K562 (cell line): ENCODE data around the gene CYP24A1. TPM values are rescaled to one million over a fixed set of nuclear protein-coding genes. Genes with fewer than 3 reads are reported as not detected.

Experiments
- ATAC-seq: fragments of 200-7000 bp; cut with Tn5 transposase; 3 replicates; pipeline ENCODE4 v1.9.1; 2020; ENCODE audit warnings: moderate library complexity
- BruUV-seq: library from RNA; stranded (reverse); fragments of 400-500 nt; replicated peaks from 2 replicates; lab custom pipeline; 2021; lab: Mats Ljungman, UMichigan
- CTCF ChIA-PET: fragments of 300-600 bp; formaldehyde crosslinking; extraction: SDS; loops from one replicate; lab custom pipeline; 2021; ENCODE audit warnings: low intra/inter-chr PET ratio; lab: Yijun Ruan, JAX
- POLR2A ChIA-PET: fragments of 300-600, 350-650 bp; sonication (Branson Sonifier 250); formaldehyde crosslinking; extraction: SDS; loops from one replicate; lab custom pipeline; 2021; ENCODE audit warnings: antibody characterized with exemption, inconsistent platforms; lab: Yijun Ruan, JAX
- DNase-seq, 4 experiments: peaks; one replicate each; pipeline versions ENCODE4 v3.0.0 to v3.0.0-alpha.2; 2011 to 2018; ENCODE audit warnings: low spot score in 3 of 4, mixed read lengths in 3 of 4; ENCODE audit errors: extremely low read depth in 1 of 4
- FAIRE-seq: peaks from 2 replicates; lab custom pipeline; 2011; peaks lifted over from hg19 to GRCh38; lab: Jason Lieb, UNC
- H2AFZ ChIP-seq: 2 replicates; pipeline ENCODE4 v1.6.0; 2011; ENCODE audit warnings: low read depth, low read length, control low read depth, inconsistent platforms
- H3K27ac ChIP-seq: fragments of 200-600 bp; 3 replicates; pipeline ENCODE4 v1.8.0; 2011; ENCODE audit warnings: low read depth, mild to moderate bottlenecking, control low read depth, inconsistent platforms, low read length, moderate library complexity, mixed read lengths; ENCODE audit errors: extremely low read depth
- H3K27me3 ChIP-seq, 2 experiments: fragments of 300-600 bp in 1 of 2; 2 replicates in 1 of 2; 3 replicates in 1 of 2; pipeline versions ENCODE4 v1.6.0 to v1.8.0; 2011; ENCODE audit warnings: inconsistent platforms in 2 of 2, low read length in 2 of 2, mild to moderate bottlenecking in 1 of 2, mixed read lengths in 1 of 2, moderate library complexity in 1 of 2; ENCODE audit not compliant: control insufficient read depth in 2 of 2, insufficient read depth in 2 of 2
- H3K36me3 ChIP-seq: fragments of 300-600 bp; 3 replicates; pipeline ENCODE4 v1.8.0; 2011; ENCODE audit warnings: mild to moderate bottlenecking, low read length, inconsistent platforms; ENCODE audit not compliant: control insufficient read depth, insufficient read depth
- H3K4me1 ChIP-seq, 2 experiments: fragments of 200-600 bp in 1 of 2; replicated peaks in 1 of 2; 2 replicates in 1 of 2; 3 replicates in 1 of 2; pipeline versions ENCODE4 v1.5.1 to v1.8.0; 2011; ENCODE audit warnings: inconsistent platforms in 2 of 2, low read length in 2 of 2, mild to moderate bottlenecking in 1 of 2, mixed read lengths in 1 of 2, moderate library complexity in 1 of 2; ENCODE audit not compliant: control insufficient read depth in 2 of 2, insufficient read depth in 2 of 2
- H3K4me2 ChIP-seq: 2 replicates; pipeline ENCODE4 v1.6.1; 2011; ENCODE audit warnings: low read length, control low read depth, inconsistent platforms, mixed read lengths; ENCODE audit not compliant: insufficient read depth
- H3K4me3 ChIP-seq: fragments of 200-600 bp; sonication (generic), shearing (Covaris generic); 2 replicates; pipeline ENCODE4 v1.5.1; 2016; ENCODE audit warnings: control low read depth, inconsistent platforms
- H3K79me2 ChIP-seq: fragments of 200-600 bp; 3 replicates; pipeline ENCODE4 v1.8.0; 2011; ENCODE audit warnings: low read length, inconsistent platforms; ENCODE audit not compliant: control insufficient read depth, insufficient read depth
- H3K9ac ChIP-seq, 2 experiments: 2 replicates each; pipeline versions ENCODE4 v1.6.0 to v1.6.1; 2011; ENCODE audit warnings: low read depth in 2 of 2, low read length in 2 of 2, control low read depth in 1 of 2, inconsistent platforms in 1 of 2, mild to moderate bottlenecking in 1 of 2, mixed read lengths in 1 of 2; ENCODE audit not compliant: insufficient read depth in 1 of 2
- H3K9me1 ChIP-seq: one replicate; pipeline ENCODE4 v1.6.0; 2011; ENCODE audit warnings: inconsistent platforms, mild to moderate bottlenecking, low read length, moderate library complexity; ENCODE audit not compliant: control insufficient read depth, insufficient read depth
- H3K9me3 ChIP-seq: replicated peaks from 2 replicates; pipeline ENCODE4 v1.5.1; 2011; ENCODE audit warnings: low read depth, low read length, inconsistent platforms; ENCODE audit not compliant: control insufficient read depth, insufficient read depth
- H4K20me1 ChIP-seq: replicated peaks from 2 replicates; pipeline ENCODE4 v1.6.1; 2011; ENCODE audit warnings: low read length, inconsistent platforms, mixed read lengths; ENCODE audit not compliant: control insufficient read depth, insufficient read depth
- PHB ChIP-seq: fragments of 250-450 bp; sonication (Bioruptor Pico); IDR thresholded peaks from 2 replicates; pipeline ENCODE4 v1.5.0; 2021
- TEAD1 ChIP-seq, 2 experiments: fragments of 450-650 bp in 1 of 2; sonication (generic) in 1 of 2; formaldehyde crosslinking; IDR thresholded peaks; 2 replicates each; pipeline versions ENCODE4 v1.4.0 to v1.8.0; 2020 to 2022; ENCODE audit warnings: mild to moderate bottlenecking in 2 of 2, missing genetic modification reagents in 1 of 2
- ZBTB11 ChIP-seq, 3 experiments: fragments of 200-800 bp in 1 of 3; fragments of 250-450 bp in 1 of 3; fragments of 450-650 bp in 1 of 3; sonication (Bioruptor Pico) in 1 of 3; sonication (Bioruptor generic) in 1 of 3; formaldehyde crosslinking in 1 of 3; IDR thresholded peaks; 2 replicates each; pipeline versions ENCODE4 v1.6.1 to v1.8.0; 2016 to 2022; ENCODE audit warnings: mild to moderate bottlenecking in 2 of 3, missing genetic modification characterization in 2 of 3, missing compliant biosample characterization in 1 of 3, moderate library complexity in 1 of 3
- ZC3H8 ChIP-seq: fragments of 450-650 bp; IDR thresholded peaks from 2 replicates; pipeline ENCODE4 v1.6.1; 2017
- WGBS: fragments of 100-300 bp; shearing (Covaris generic); methylation state at CpG from one replicate; pipeline ENCODE4 v1.1.6; 2016; ENCODE audit warnings: low coverage, mixed read lengths; ENCODE audit not compliant: insufficient coverage; ENCODE audit errors: missing lambda C conversion rate; 5-methylcytosine and 5-hydroxymethylcytosine counted together
- in situ Hi-C: fragments of 300-500 bp; cut with MboI; formaldehyde crosslinking; loops from 4 replicates; pipeline ENCODE4 v1.15.0; 2018; ENCODE audit warnings: inconsistent platforms, mixed read lengths
- intact Hi-C: fragments of 100-400 bp; cut with micrococcal nuclease; formaldehyde crosslinking; loops from 2 replicates; pipeline ENCODE4 v1.14.2; 2022
- polyA plus RNA-seq, 8 experiments: library from polyadenylated mRNA; depleted of rRNA in 4 of 8; stranded (reverse) in 5 of 8; unstranded in 3 of 8; fragments of >200 nt; fragmentation: Nextera tagmentation in 2 of 8; fragmentation: Illumina TruSeq in 1 of 8; extraction: Ambion mirVana in 2 of 8; extraction: Trizol in 1 of 8; gene quantifications; 2 replicates each; pipeline versions ENCODE4 v1.2.1 to v1.2.3, GENCODE V29; 2011 to 2014; ENCODE audit warnings: inconsistent platforms in 1 of 8, missing spikeins in 1 of 8
- total RNA-seq, 7 experiments: library from RNA; depleted of rRNA in 6 of 7; stranded (reverse); fragments of >200 nt in 6 of 7; fragmentation: Illumina TruSeq in 2 of 7; extraction: Trizol in 2 of 7; gene quantifications; 2 replicates each; pipeline versions ENCODE4 v1.2.1 to v1.2.3, GENCODE V29; 2011 to 2021; ENCODE audit warnings: low replicate concordance in 1 of 7

The CYP24A1 gene
- total and polyA plus RNA-seq, 9 of the 15 experiments (the other 6 are each of a cell fraction or from before 2014, with no cell fraction given), result 0.04 TPM; not detected in 8

DNA sequence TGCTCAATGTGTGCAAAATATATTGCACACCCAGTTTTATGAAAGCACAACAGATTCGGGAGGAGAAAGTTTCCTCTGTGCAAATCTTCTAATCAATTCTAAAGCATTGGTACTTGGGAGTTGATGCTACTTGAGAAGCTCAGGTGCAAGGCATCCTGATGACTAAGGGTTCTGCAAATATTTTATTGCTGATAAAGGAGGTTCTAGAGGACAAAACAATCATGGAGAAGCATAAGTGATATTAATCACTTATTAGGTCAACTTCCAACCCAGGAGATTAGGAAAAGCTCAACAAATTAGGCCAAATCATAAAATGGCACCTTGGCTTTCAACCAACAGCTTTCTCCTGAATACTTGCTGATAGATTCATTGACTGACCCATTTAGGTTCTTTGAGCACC lies 27.1 kb downstream of the CYP24A1 start:
- BruUV-seq, result no TSS peak
- ChIA-PET POLR2A (interaction anchor here (1.0 kb wide), 1 partner anchor 16 kb away, joined by 4 read pairs; no protein-coding TSS in a partner anchor), CTCF (no interaction called here)
- DNase-seq, result no peak
- TF ChIP-seq TEAD1 (CRISPR knock-in tag; IDR thresholded peaks at IDR 0.05), result no peak
- TF ChIP-seq ZC3H8, result no peak
- TF ChIP-seq PHB (CRISPR knock-in tag), result no peak
- TF ChIP-seq ZBTB11 (CRISPR knock-in tag; IDR thresholded peaks at IDR 0.05), result peak in 1 of 3 experiments; percentile 21; a peak in 1 of 6 replicates
- no peaks in the 10 kb centered on the region for H3K4me1 ChIP-seq
- no peak overlapping the region for H3K27ac ChIP-seq
- no peak for FAIRE-seq
- no peaks in the 10 kb centered on the region for H3K79me2 ChIP-seq
- intact Hi-C loops (no loop called here), in situ Hi-C loops (no loop called here)
- no peak for ATAC-seq
- H3K36me3 ChIP-seq, result no peaks in the 10 kb centered on the region
- H3K9me3 ChIP-seq, result no peaks in the 10 kb centered on the region
- WGBS, result 0% methylated on average over 1 of the region's 1 CpG
- no peaks in the 10 kb centered on the region for H3K9me1 ChIP-seq
- H4K20me1 ChIP-seq, result no peaks in the 10 kb centered on the region
- H3K27me3 ChIP-seq, result peaks cover 3 to 7% of the 10 kb centered on the region in 2 experiments; a peak in 4 of 5 replicates
- H3K4me3 ChIP-seq, result no peak overlapping the region
- no peak overlapping the region for H3K9ac ChIP-seq
- H3K4me2 ChIP-seq, result no peak overlapping the region
- H2AFZ ChIP-seq, result no peak overlapping the region
